MM.1S (cell line): ENCODE results near the gene KRT73.
A peak's percentile ranks its signal among the peaks of the same experiment; 100 is the strongest.

Source experiments
- DNase-seq: peaks from one replicate; pipeline ENCODE4 v3.0.0-alpha.2; 2015
- H2AFZ ChIP-seq: fragments of 300-600 bp; sonication (generic); 2 replicates; pipeline ENCODE4 v1.6.0; 2016; ENCODE audit warnings: antibody characterized with exemption, low read length
- H3F3A ChIP-seq: fragments of 300-600 bp; sonication (generic); 2 replicates; pipeline ENCODE4 v1.6.1; 2016; ENCODE audit warnings: mild to moderate bottlenecking, antibody characterized with exemption, low read length, moderate library complexity, mixed read lengths; ENCODE audit not compliant: insufficient read depth
- H3K27ac ChIP-seq: fragments of 300-600 bp; sonication (generic); 2 replicates; pipeline ENCODE4 v1.5.1; 2016; ENCODE audit warnings: mild to moderate bottlenecking, low read length
- H3K27me3 ChIP-seq: fragments of 300-600 bp; sonication (generic); replicated peaks from 2 replicates; pipeline ENCODE4 v1.6.0; 2016; ENCODE audit warnings: low read length; ENCODE audit not compliant: insufficient read depth
- H3K36me3 ChIP-seq: fragments of 300-600 bp; sonication (generic); replicated peaks from 2 replicates; pipeline ENCODE4 v1.6.1; 2016; ENCODE audit warnings: mild to moderate bottlenecking, low read length, mixed read lengths; ENCODE audit not compliant: insufficient read depth
- H3K4me1 ChIP-seq: fragments of 300-600 bp; sonication (generic); 2 replicates; pipeline ENCODE4 v1.6.1; 2016; ENCODE audit warnings: low read length, mixed read lengths
- H3K4me2 ChIP-seq: fragments of 300-600 bp; sonication (generic); 2 replicates; pipeline ENCODE4 v1.6.0; 2016; ENCODE audit warnings: low read depth, low read length
- H3K4me3 ChIP-seq: fragments of 300-600 bp; sonication (generic); 2 replicates; pipeline ENCODE4 v1.5.1; 2016; ENCODE audit warnings: low read length, mixed read lengths
- H3K79me2 ChIP-seq: fragments of 300-600 bp; sonication (generic); 2 replicates; pipeline ENCODE4 v1.6.1; 2016; ENCODE audit warnings: mixed run types, low read length, mixed read lengths
- H3K9ac ChIP-seq: fragments of 300-600 bp; sonication (generic); 2 replicates; pipeline ENCODE4 v1.6.1; 2016; ENCODE audit warnings: low read length, mixed read lengths
- H3K9me2 ChIP-seq: fragments of 300-600 bp; sonication (generic); replicated peaks from 2 replicates; pipeline ENCODE4 v1.6.1; 2016; ENCODE audit warnings: mild to moderate bottlenecking, low read length, mixed read lengths; ENCODE audit not compliant: insufficient read depth
- H3K9me3 ChIP-seq: fragments of 300-600 bp; sonication (generic); replicated peaks from 2 replicates; pipeline ENCODE4 v1.6.1; 2016; ENCODE audit warnings: mild to moderate bottlenecking, low read length, mixed read lengths; ENCODE audit not compliant: insufficient read depth
- H4K20me1 ChIP-seq: fragments of 300-600 bp; sonication (generic); 2 replicates; pipeline ENCODE4 v1.6.1; 2016; ENCODE audit warnings: mild to moderate bottlenecking, low read length, moderate library complexity, mixed read lengths; ENCODE audit not compliant: insufficient read depth
- EZH2 ChIP-seq: fragments of 300-600 bp; sonication (generic); optimal IDR thresholded peaks from 2 replicates; pipeline ENCODE3; 2017; ENCODE audit warnings: low read depth, mild to moderate bottlenecking, antibody characterized with exemption, low read length, mixed read lengths
- EZH2phosphoT487 ChIP-seq: fragments of 300-600 bp; sonication (generic); IDR thresholded peaks from 2 replicates; pipeline ENCODE4 v1.6.1; 2018; ENCODE audit warnings: antibody characterized with exemption, low read length
- TF ChIP-seq, protein P1 (sequence below): fragments of 300-600 bp; sonication (generic); IDR thresholded peaks from 2 replicates; pipeline ENCODE4 v1.5.1; 2016; ENCODE audit warnings: antibody characterized with exemption, low read length, mixed read lengths

KRT73 gene

GRCh38 chr12:52618216-52618615 lies at the start of gene KRT73:
TSS of gene KRT73 (minus strand) at chr12:52618559. CDS start at chr12:52618524, 35 bp downstream.
- peaks cover 41% of the 10 kb centered on the region for H3K27me3 ChIP-seq
- no peaks in the 10 kb centered on the region for H3K9me3 ChIP-seq
- no peaks in the 10 kb centered on the region for H3K4me1 ChIP-seq
- no peak within 1 kb of the TSS for H3K4me3 ChIP-seq
- no peak within 1 kb of the TSS for H3K4me2 ChIP-seq
- no peak within 1 kb of the TSS for H2AFZ ChIP-seq
- H3K27ac ChIP-seq, result no peak within 1 kb of the TSS
- no peaks in the 10 kb centered on the region for H3K79me2 ChIP-seq
- TF ChIP-seq, protein P1, sequence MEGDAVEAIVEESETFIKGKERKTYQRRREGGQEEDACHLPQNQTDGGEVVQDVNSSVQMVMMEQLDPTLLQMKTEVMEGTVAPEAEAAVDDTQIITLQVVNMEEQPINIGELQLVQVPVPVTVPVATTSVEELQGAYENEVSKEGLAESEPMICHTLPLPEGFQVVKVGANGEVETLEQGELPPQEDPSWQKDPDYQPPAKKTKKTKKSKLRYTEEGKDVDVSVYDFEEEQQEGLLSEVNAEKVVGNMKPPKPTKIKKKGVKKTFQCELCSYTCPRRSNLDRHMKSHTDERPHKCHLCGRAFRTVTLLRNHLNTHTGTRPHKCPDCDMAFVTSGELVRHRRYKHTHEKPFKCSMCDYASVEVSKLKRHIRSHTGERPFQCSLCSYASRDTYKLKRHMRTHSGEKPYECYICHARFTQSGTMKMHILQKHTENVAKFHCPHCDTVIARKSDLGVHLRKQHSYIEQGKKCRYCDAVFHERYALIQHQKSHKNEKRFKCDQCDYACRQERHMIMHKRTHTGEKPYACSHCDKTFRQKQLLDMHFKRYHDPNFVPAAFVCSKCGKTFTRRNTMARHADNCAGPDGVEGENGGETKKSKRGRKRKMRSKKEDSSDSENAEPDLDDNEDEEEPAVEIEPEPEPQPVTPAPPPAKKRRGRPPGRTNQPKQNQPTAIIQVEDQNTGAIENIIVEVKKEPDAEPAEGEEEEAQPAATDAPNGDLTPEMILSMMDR, result no peak
- H3K9me2 ChIP-seq, result no peaks in the 10 kb centered on the region
- H3F3A ChIP-seq, result no peaks in the 10 kb centered on the region
- no peak for DNase-seq
- no peaks in the 10 kb centered on the region for H4K20me1 ChIP-seq
- H3K36me3 ChIP-seq, result no peaks in the 10 kb centered on the region
- no peak within 1 kb of the TSS for H3K9ac ChIP-seq

- Histone ChIP-seq H3K9ac (no peak overlapping the region), H2AFZ (no peak overlapping the region), H3K9me2 (no peaks in the 10 kb centered on the region), H3K79me2 (no peaks in the 10 kb centered on the region), H3K27me3 (peaks cover 66% of the 10 kb centered on the region), H3K27ac (no peak overlapping the region), H3K4me2 (no peak overlapping the region), H3K4me3 (no peak overlapping the region), H3K9me3 (no peaks in the 10 kb centered on the region), H3K36me3 (no peaks in the 10 kb centered on the region), H3K4me1 (no peaks in the 10 kb centered on the region), H4K20me1 (no peaks in the 10 kb centered on the region), H3F3A (no peaks in the 10 kb centered on the region)
- no peak for DNase-seq
- TF ChIP-seq EZH2phosphoT487, result no peak
- TF ChIP-seq, protein P1, result no peak
- no peak for TF ChIP-seq EZH2
Measured at GRCh38 chr12:52667931-52668330, 49.6 kb upstream of the KRT73 start.

- TF ChIP-seq, protein P1, result peak; percentile 12
- TF ChIP-seq EZH2phosphoT487, result no peak
- no peak for TF ChIP-seq EZH2
- no peak overlapping the region for H3K4me2 ChIP-seq
- no peaks in the 10 kb centered on the region for H3K36me3 ChIP-seq
- H3K27me3 ChIP-seq, result peaks cover 62% of the 10 kb centered on the region
- no peaks in the 10 kb centered on the region for H3F3A ChIP-seq
- H2AFZ ChIP-seq, result no peak overlapping the region
- H3K9me3 ChIP-seq, result no peaks in the 10 kb centered on the region
- DNase-seq, result no peak
- no peaks in the 10 kb centered on the region for H3K79me2 ChIP-seq
- H3K27ac ChIP-seq, result no peak overlapping the region
- no peaks in the 10 kb centered on the region for H4K20me1 ChIP-seq
- H3K9ac ChIP-seq, result no peak overlapping the region
- no peak overlapping the region for H3K4me3 ChIP-seq
- H3K9me2 ChIP-seq, result no peaks in the 10 kb centered on the region
- H3K4me1 ChIP-seq, result no peaks in the 10 kb centered on the region
Measured at GRCh38 chr12:52667509-52667908, 49.1 kb upstream of the KRT73 start.
